CD4-positive, alpha-beta T cell treated with Interleukin-15 for 4 hours (primary cell): ENCODE data around the gene SRC.

Source experiments
- DNase-seq: peaks from one replicate; pipeline ENCODE4 v3.0.0-alpha.2; 2020; ENCODE audit warnings: low spot score

The SRC gene

DNA sequence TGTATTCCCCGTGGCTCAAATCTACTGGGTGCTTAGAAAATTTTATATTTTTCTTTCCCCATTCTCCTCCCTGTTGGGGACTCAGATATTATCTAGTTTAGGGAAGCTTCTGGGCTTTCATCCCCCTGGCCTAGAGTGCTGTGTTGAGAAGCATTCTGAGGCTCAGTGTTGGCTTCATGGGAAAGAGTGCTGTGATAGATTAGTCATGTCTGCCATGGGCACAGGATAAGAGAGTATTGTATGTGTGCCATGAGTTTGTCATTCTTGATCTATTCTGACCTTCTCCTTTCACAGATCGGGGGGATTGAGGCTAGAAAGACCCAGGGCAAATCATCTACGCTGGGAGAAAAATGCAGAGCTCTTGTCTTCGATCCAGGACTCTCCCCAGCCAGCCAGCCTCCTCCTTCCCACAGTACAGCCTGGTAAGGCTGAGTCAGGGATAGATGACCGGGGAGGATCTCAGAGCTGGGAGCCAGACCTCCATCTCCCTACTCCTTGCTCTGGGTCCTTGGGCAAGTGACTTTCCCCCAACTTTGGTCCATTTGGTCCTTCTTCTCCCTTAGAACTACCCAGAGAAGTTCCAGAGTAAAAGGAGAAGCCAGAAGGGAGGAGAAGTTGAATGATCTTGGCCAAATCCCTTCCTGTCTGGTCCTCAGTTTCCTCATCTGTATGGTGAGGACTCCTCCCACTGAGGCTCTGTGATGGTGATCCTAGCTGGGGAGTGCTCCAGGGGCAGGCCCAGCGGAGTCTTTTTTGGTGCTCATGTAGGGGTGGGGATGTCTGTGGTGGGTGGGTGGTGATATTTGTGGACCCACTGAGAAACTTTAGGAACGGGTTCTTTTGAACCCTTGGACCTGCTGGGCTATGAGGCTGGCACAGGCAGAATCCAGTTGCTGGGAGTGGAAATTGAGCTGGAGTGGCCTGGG lies 5.0 kb downstream of the SRC start:
- DNase-seq, result no peak

DNA sequence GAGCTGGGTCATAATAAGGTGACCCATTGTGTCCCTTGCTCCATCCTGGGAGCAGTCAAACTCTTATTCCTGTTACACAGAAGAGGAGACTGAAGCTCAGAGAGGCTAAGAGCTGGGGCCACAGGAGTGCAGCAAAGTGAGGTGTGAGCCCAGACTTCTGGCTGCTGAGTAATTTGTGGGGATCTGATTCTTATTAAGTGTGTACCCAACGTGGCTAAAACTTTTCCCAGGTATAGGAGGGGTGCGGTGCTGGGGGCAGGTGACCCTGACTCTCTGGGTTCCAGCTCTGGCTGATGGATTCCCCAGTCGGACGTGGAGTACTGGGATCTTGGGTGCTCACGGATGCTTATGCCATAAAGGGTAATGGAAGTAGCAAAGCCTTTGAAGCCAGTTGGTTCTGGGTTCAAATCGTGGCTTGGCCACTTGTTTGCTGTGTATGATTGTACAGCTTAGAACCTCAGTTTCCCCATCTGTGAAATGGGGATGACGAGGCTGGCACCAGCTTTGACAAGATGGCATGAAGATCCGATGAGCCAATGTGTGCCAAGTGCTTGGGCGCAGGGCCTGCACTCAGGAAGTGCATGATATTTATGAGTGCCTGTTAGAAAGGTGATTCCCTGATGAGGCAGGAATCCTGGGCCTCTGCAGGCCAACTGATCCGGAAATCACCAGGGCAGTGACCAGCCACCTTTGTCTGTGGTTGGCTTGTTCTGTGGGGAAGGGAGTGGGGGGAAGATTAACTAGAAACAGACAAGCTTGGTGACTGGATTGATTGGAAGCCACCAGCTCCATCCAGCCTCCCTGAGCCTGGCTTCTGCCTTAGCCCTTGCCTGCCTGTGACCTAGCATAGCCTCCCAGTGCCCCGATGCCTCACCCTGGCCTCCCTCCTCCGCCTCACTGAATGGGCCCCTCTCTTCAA lies 6.0 kb downstream of the SRC start:
- DNase-seq, result no peak

DNA sequence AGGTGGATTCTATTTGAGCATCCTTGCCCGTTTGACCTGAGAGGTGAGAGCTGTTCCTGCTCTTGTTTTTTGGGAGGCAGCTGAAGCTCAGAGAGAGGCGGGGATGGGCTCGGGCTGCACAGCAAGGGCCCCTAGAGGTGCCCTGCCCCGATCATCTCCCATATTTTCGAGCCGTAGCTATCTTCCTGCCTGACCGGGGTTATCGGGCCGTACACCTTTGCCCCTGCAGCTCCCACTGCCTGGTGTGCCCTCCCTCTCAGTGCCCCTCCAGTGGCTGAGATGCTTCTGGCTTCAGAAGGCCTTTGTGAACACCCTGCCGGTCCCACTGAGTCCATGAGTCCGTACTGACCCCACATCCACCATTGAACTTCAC lies 6.7 kb downstream of the SRC start:
- no peak for DNase-seq

DNA sequence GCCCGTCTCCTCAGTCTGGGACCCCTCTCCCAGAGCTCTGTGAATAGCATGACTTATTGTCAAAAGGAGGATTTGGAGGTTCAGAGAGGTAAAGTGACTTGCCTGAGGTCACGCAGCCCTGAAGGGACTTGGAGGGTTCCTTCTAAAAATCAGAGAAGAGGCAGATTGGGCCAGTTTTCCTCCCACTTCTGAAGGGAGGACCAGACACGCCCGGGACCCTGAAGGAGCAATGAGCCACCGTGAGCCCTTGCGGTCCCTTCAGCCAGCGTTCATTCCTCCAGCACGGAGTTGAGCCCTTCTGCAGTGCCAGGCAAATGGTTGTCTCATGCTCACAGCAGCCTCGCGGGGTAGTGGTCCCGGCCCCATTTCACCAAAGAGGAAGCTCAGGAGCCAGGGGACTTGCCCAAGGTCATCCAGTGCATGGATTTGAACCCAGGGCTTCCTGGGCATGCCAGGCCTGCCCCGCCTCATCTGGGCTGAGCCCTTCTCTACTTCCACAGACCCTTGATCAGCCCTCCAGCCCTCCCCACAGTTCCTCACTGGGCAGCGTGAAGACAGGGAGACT lies 7.4 kb downstream of the SRC start:
- no peak for DNase-seq

DNA sequence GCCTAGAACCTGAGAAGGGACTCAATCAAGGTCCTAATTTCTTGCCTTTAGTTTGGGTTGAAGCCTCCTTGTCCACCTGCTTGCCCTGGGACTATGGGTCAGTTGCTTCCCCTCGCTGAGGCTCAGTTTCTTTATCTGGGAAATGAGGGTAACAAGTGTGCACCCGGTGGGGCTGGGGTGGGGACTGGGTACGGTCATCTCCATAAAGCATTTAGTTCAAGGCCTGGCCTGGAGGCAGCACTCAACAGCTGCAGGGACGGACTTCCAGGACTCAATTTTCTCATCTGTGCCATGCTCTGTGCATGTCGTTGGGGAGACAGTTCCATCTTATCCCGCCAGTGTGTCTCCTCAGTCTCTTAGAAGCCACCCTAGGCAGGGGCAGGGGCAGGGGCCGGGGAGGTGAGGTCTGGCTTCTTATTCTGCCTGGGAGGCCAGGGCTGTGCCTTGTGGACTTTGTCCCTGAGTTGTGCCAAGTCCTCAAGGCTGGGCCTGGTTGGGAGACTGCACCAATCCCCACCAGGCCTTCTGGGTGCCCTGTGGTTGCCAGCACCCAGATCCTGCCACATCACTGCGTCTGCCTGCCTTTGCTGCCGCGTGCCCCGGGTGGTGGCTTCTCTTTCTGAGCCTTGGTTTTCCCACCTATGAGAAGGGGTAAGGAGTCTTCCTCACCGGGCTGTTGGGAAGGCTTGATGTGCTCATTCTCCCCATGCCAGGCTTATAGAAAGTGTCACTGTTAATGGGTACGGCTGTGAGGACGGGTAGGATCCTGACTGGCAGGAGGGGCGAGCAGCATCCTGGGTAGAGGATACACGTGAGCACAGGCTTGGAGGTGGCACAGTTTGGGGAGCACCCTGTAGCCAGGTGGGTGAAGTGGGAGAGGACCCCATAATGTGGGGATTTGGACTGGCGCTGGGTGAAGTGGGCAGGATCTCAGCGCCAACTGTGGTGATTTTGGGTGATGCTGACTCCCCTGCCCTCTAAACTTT lies 8.6 kb downstream of the SRC start:
- no peak for DNase-seq

DNA sequence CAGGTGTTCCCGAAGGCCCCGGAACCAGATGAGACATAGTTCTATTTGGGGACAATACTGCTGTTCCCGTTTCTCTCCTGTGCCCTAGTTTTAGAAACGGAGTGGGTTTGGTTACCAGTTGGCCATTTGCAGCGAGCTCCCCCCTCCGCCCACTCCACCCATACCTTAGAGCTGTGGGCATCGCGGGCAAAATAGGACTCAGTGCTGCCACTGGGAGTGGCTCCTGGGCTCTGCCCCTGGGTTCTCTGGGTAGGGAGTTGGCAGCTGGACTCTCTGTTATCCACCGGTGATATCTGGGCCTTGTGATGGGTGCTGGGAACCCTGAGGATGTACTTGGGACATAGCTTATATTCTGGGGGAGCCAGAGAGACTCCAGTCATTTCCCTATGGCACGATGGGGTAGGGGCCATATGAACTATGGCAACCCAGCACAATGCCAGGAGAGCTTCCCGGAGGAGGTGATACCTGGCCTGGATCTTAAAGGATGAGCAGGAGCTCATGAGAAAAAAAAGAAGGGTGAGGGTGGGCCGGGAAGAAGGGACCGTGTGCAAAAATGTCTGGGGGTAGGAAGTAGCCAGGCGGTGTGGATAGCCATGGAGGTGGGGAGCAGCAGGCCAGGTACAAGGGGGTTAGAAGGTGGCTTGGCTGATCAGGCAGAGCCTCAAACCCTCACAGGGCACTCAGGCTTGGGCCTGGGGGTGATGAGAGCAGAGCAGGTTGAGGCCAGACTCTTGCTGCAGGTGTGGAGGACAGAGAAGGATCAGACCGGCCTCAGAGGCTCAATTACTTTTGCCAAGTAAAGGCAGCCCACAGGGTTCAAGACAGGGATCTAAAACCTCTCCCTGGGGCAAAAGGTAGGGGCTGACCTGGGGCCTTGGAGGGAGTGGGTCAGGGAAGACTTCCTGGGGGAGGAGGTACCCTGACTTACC lies 9.6 kb downstream of the SRC start:
- DNase-seq, result no peak

DNA sequence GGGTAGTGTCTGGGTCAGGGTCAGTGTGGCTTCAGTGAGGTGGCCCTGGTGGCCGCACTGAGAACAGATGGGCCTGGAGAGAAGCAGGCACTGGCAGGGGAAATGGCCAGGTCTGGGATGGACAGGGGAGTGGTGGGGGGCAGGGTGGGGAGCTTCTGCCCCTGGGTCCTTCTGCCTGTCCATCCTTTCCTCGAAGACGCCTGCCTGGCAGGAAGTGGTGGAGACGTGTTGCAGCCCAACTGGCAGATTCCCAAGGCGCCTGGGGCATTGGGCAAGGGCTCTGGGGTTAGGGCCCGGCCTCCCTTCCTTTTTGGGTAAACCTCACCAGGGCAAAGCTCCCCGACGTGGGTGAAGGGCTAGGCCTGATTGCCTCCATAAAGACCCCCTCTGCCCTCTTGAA lies 10.4 kb downstream of the SRC start:
- DNase-seq, result no peak

DNA sequence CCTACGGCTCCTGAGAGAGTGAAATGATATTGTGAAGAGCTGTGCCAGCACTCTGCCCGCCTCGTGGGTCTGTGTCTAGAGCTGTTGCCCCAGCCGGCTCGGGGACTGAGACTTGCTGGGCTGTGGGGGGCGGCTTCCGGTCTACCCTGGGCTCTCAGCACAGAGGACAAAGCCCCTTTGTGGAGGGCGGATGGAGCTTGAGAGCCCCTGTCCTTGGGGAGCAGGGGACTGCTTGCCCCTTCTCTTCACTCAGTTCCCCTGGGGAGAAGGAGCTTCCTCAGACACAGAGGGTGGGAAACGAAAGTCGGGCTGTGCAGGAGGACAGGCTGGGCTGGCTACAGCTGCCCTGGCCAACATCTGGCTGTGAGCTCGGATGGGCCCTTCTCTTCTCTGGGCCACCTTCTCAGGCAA lies 11.0 kb downstream of the SRC start:
- no peak for DNase-seq

DNA sequence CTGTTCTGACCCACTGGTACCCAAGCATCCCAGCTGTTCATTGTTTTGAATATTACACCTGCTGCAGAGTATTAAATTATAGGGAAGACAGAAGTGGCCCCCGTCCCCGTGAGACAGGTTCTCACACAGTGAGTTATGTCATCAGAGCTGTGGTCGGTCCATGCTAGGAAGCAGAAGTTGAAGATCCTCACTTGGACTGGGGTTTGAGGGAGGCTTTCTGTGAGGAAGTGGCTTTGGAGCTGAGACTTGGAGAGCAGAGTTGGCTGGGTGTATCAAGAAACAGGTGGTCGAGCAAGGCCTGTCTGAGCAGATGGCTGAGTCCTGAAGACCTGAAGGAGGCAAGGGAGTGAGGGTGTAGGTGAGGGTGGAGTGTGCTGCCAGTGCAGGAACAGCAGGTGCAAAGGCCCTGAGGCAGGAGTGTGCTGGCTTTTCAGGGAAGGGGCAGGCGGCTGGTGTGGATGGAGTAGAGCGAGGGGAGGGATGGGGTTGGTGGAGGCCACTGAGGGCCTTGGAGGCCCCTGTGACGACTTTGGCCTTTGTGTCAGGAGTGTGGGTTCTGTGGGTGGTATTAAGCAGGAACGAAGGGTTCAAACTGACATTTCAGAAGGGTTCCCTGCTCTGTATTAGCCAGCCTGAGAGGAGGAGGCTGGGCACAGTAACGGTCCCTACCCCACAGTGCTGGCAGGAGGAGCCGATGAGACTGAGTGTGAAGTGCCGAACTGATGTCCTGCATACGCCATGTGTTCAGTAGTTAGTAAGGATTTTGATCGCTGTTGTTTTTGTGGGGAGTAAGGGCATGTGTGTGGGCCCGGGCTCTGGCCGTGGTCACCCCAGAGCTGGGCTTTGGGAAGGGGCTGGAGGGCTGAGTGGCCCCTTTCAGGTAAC lies 11.8 kb downstream of the SRC start:
- DNase-seq, result no peak

DNA sequence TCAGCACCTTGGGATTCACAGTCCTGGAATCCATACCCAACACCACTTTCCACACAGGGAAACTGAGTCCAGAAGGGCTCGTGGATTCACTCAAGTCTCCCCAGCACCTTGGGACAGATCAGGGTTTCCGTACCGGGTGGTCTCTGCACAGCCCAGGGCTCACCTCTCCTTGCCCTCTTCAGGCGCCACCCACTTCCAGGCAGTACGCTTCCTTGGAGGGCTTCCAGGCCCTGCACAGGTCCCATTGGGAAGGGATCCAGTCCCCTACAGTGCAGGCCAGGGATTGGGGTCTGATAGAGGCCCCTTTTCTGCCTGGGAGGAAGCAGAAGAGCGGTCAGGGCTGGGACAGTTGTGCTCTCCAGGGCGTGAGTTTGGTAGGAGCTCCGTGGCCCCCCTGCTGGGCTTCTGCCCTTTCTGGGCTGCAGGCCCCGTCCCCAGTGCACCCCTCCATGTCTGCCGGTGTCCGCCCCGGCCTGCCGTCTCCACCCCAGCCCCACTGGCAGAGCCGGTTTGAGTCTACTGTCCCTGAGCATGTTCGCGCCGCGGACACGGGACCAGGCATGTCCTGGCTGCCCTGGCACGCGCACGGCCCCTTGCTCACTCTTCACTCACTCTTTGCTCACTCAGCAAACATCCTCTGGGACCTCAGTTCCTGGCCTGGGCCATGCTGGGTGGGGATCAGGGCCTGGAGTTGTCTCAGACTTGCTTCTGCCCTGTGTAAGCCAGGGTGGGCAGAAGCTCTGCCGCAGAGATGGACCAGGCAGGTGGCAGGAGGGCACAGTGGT lies 12.6 kb downstream of the SRC start:
- DNase-seq, result no peak

DNA sequence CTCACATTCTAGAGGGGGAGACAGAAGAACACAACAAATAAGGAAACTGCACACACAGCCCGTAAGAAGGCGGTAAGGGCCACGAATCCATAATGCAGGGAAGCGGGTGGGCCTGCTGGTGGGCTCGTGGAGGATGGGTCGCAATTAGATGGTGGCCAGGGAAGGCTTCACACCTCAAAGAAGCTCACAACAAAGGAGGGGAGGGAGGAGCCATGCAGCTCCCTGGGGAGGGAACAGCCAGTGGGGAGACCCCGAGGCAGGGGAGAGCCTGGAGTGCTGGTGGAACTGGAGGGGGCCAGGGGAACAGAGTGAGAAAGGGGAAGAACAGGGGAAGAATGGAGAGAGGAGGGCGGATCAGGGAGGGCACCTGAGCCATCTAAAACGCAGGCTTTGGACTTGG lies 13.4 kb downstream of the SRC start:
- DNase-seq, result no peak

DNA sequence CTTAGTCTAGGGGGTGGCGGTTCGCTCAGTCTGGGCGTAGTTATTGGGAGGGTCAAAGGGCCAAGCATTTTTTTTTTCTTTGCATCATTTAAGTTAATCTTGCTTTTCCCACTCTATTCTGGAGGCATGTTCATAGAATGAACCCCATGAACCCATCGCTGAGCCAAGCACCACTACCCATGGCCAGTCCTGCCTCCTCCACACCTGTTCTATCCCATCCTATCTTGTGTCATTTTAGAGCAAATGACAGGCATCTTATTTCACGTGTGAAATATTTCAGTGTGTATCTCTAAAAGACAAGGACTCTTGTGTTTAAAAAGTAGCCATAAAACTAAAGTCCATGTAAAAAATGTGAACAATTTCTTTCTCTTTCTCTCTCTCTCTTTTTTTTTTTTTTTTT lies 13.9 kb downstream of the SRC start:
- no peak for DNase-seq

DNA sequence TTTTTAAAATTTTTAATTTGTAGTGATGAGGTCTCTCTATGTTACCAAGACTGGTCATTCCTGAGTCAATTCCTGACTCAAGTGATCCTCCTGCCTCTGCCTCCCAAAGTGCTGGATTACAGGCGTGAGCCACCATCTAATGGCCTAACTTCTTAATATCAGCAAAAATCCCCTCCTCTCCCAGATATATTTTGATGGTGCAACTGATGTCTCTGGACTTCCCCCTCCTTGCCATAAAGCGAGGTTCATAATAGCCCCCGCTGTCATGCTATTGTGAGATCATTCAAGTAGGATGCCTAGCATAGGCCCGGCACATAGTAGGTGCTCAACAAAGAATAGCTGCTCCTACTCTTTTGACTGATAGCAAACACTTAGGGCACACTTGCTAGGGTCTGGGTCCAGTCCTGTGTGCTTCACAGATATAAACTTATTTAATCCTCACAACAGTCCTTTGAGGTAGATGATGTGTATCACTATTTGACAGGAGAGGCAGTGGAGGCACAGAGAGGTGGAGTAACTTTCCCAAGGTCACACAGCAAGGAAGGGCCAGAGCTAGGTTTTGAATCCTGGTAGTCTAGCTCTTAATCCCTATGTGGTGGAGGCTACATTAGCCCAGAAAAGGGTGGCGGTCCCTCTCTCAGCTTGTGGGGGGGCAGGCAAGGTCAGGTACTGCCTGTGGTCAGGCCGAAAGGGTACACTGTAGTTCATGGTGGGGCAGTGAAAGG lies 14.6 kb downstream of the SRC start:
- DNase-seq, result no peak

DNA sequence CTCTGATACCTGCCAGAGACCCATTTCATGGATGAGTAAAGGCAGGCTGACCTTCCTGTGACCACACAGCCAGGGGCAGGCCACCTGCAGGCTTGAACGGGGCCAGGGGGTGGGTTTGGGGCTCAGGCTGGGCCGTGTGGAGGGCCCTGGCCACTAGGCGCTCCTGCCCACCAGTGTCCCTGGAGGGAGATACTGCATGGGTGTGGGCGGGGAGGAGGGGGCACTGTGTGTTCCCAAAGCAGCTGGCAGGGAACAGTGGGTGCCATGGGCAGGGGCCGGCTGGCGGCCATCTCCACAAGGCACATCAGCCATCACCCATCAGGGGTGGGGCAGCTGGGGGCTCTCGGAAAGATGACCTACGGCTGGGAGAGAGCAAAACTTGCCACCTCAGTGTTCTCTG lies 15.4 kb downstream of the SRC start:
- no peak for DNase-seq

DNA sequence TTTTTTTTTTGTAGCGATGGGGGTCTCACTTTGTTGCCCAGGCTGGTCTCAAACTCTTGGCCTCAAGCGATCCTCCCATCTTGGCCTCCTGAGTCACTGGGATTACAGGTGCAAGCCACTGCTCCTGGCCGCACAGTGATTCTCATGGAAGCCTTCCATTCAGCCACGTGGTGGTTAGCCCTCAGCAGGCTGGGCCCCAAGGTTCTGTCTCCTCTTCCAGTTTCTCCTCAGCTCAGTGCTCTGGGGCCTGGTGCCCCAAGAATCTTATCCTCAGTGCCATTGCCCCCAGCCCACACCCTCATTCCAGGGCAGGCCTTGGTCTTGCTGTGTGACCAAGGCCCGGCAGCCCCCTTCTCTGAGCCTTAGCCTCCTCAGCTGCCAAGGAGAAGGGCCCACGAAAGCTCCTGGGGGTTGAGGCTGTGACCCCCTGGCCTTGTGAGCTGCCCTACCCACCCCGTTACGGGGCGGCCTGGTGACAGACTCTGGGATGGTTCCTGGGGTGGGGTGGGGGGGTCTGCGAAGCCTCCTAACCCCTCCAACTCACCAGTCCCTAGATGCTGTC lies 16.4 kb downstream of the SRC start:
- DNase-seq, result no peak

DNA sequence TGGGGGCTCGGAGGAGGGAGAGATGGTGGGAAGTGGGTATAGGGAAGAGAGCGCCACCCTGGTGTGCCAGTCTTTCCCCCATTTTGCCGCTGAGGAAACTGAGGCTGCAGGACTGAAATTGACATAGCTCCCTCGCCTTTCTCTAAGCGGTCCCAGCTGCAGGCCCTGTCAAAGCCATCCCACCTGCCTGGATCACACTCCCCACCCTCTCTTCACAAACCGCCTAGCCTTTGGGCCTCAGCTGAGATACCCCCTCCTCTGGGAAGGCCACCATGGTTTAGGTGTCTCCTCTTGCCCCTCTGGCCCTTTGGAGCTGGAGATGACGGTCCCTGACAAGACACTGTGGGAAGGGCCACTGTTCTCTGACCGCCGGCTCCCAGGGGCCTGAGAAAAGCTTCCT lies 16.9 kb downstream of the SRC start:
- no peak for DNase-seq

DNA sequence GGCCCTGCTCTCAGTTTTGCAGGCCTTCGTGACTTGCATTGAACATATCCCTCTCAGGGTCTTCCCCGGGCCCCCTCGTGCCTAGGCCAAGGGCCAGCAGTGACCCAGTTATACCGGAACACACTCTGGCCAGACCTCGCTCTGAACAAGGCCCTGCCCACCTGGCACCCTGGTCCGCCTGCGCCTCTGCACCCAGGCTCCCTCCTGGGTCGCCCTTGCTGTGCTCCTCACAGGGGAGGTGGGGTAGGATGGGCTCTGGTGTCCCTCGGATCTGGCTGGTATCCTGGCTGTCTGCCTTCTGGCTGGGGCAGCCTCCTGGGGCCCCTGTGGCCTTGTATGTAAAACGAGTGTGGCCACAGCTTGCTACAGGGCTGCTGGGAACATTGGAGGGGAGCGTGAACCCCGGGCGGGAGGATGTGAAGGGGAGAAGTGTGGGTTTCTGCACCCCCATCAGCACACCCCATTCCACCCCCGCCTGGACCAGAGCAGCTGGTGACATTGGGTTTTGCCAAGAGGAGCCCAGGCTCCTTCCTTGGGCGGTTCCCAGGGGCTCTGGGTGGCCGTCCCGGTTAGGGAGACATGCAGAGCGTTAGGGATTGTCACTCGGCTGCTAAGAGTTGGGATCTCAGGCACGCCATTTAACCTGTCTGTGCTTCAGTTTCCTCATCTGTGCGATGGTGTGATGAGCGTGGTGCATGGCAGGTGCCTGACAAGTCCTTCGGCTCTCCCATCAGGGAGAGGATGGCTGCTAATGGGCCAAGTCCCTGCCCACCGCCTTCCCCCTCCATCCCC lies 17.5 kb downstream of the SRC start:
- no peak for DNase-seq
